ENCODE measurements around the gene CSRP3.

The CSRP3 gene

GRCh38 chr11:19199048-19199447 is 2.7 kb downstream of the CSRP3 start:
- Histone ChIP-seq H3K9me3 (replicated peaks in 1 of 11) (no peaks in the 10 kb centered on the region; a peak in 1 of 22 replicates), H3K4me3 (no peak overlapping the region), H3K4me2 (no peak overlapping the region), H3K4me1 (peaks cover 0 to 7% (median 3%) of the 10 kb centered on the region in 10 experiments; a peak in 3 of 20 replicates), H3K27me3 (no peaks in the 10 kb centered on the region), H4K20me1 (no peaks in the 10 kb centered on the region), H3K36me3 (no peaks in the 10 kb centered on the region), H3K27ac (no peak overlapping the region), H3K9ac (no peak overlapping the region)
- no peak for TF ChIP-seq Cebpa-rat (IDR thresholded peaks at IDR 0.05)

GRCh38 chr11:19196432-19196831 is 5.4 kb downstream of the CSRP3 start:
- H3K4me1 ChIP-seq, result peaks cover 0 to 7% (median 3%) of the 10 kb centered on the region in 10 experiments; a peak in 3 of 20 replicates
- no peak overlapping the region for H3K27ac ChIP-seq
- H4K20me1 ChIP-seq, result no peaks in the 10 kb centered on the region
- H3K36me3 ChIP-seq, result no peaks in the 10 kb centered on the region
- H3K27me3 ChIP-seq, result no peaks in the 10 kb centered on the region
- no peak overlapping the region for H3K4me3 ChIP-seq
- H3K9me3 ChIP-seq (replicated peaks in 1 of 11), result no peaks in the 10 kb centered on the region
- H3K4me2 ChIP-seq, result no peak overlapping the region
- TF ChIP-seq Cebpa-rat (IDR thresholded peaks at IDR 0.05), result no peak
- H3K9ac ChIP-seq, result no peak overlapping the region

GRCh38 chr11:19194620-19195308 is 7.0 kb downstream of the CSRP3 start:
- H3K4me2 ChIP-seq, result no peak overlapping the region
- TF ChIP-seq Cebpa-rat (IDR thresholded peaks at IDR 0.05), result no peak
- H3K27me3 ChIP-seq, result no peaks in the 10 kb centered on the region

GRCh38 chr11:19193916-19194315 is 7.9 kb downstream of the CSRP3 start:
- no peaks in the 10 kb centered on the region for H3K36me3 ChIP-seq
- H3K4me3 ChIP-seq, result no peak overlapping the region
- H4K20me1 ChIP-seq, result no peaks in the 10 kb centered on the region
- no peaks in the 10 kb centered on the region for H3K9me3 ChIP-seq (replicated peaks in 1 of 11)
- no peak for TF ChIP-seq Cebpa-rat (IDR thresholded peaks at IDR 0.05)
- no peaks in the 10 kb centered on the region for H3K4me1 ChIP-seq
- H3K27ac ChIP-seq, result no peak overlapping the region
- no peaks in the 10 kb centered on the region for H3K27me3 ChIP-seq
- no peak overlapping the region for H3K4me2 ChIP-seq
- H3K9ac ChIP-seq, result no peak overlapping the region

More at GRCh38 chr11:19194620-19195308, 7.0 kb downstream of the CSRP3 start:
- Histone ChIP-seq H3K36me3 (no peaks in the 10 kb centered on the region), H3K9me3 (replicated peaks in 1 of 11) (no peaks in the 10 kb centered on the region), H3K27ac (no peak overlapping the region), H3K4me1 (no peaks in the 10 kb centered on the region), H3K9ac (no peak overlapping the region), H4K20me1 (no peaks in the 10 kb centered on the region), H3K4me3 (no peak overlapping the region)

GRCh38 chr11:19191530-19192169 is 10.1 kb downstream of the CSRP3 start:
- H3K9ac ChIP-seq, result no peak overlapping the region
- H3K27me3 ChIP-seq, result no peaks in the 10 kb centered on the region
- no peak overlapping the region for H3K27ac ChIP-seq
- TF ChIP-seq Cebpa-rat (IDR thresholded peaks at IDR 0.05), result no peak
- H3K36me3 ChIP-seq, result no peaks in the 10 kb centered on the region
- H3K4me2 ChIP-seq, result no peak overlapping the region
- H3K4me3 ChIP-seq, result no peak overlapping the region
- H3K4me1 ChIP-seq, result no peaks in the 10 kb centered on the region
- no peaks in the 10 kb centered on the region for H3K9me3 ChIP-seq (replicated peaks in 1 of 11)
- H4K20me1 ChIP-seq, result no peaks in the 10 kb centered on the region

- no peak for TF ChIP-seq Cebpa-rat (IDR thresholded peaks at IDR 0.05)
- Histone ChIP-seq H3K36me3 (no peaks in the 10 kb centered on the region), H3K4me3 (no peak overlapping the region), H3K27me3 (no peaks in the 10 kb centered on the region), H3K9ac (no peak overlapping the region), H4K20me1 (no peaks in the 10 kb centered on the region; a peak in 1 of 22 replicates), H3K9me3 (replicated peaks in 1 of 11) (no peaks in the 10 kb centered on the region), H3K27ac (no peak overlapping the region), H3K4me1 (no peaks in the 10 kb centered on the region), H3K4me2 (no peak overlapping the region)
Observed at GRCh38 chr11:19187833-19188258, 13.9 kb downstream of the CSRP3 start.

GRCh38 chr11:19187114-19187832 is 14.5 kb downstream of the CSRP3 start:
- H3K36me3 ChIP-seq, result no peaks in the 10 kb centered on the region
- no peak overlapping the region for H3K4me2 ChIP-seq
- no peaks in the 10 kb centered on the region for H3K27me3 ChIP-seq
- H3K4me1 ChIP-seq, result 0 out of 20 replicates have a peak, but pooled peaks cover 0 to 2% (median 0%) of the 10 kb centered on the region in 10 experiments
- H3K4me3 ChIP-seq, result no peak overlapping the region
- H4K20me1 ChIP-seq, result no peaks in the 10 kb centered on the region; a peak in 1 of 22 replicates
- TF ChIP-seq Cebpa-rat (IDR thresholded peaks at IDR 0.05), result no peak
- H3K9me3 ChIP-seq (replicated peaks in 1 of 11), result no peaks in the 10 kb centered on the region
- no peak overlapping the region for H3K9ac ChIP-seq
- H3K27ac ChIP-seq, result no peak overlapping the region

- Histone ChIP-seq H3K9me3 (replicated peaks in 1 of 11) (no peaks in the 10 kb centered on the region), H3K27ac (no peak overlapping the region), H3K36me3 (no peaks in the 10 kb centered on the region), H3K4me1 (peaks cover 0 to 14% (median 0%) of the 10 kb centered on the region in 10 experiments; a peak in 4 of 20 replicates), H3K4me3 (no peak overlapping the region), H4K20me1 (no peaks in the 10 kb centered on the region; a peak in 2 of 22 replicates), H3K27me3 (no peaks in the 10 kb centered on the region), H3K4me2 (no peak overlapping the region), H3K9ac (no peak overlapping the region)
- no peak for TF ChIP-seq Cebpa-rat (IDR thresholded peaks at IDR 0.05)
Observed at GRCh38 chr11:19185516-19186052, 16.2 kb downstream of the CSRP3 start.

GRCh38 chr11:19185036-19185435 is 16.7 kb downstream of the CSRP3 start:
- no peak overlapping the region for H3K9ac ChIP-seq
- H3K9me3 ChIP-seq (replicated peaks in 1 of 11), result no peaks in the 10 kb centered on the region
- H4K20me1 ChIP-seq, result no peaks in the 10 kb centered on the region; a peak in 2 of 22 replicates
- H3K4me3 ChIP-seq, result no peak overlapping the region
- no peak for TF ChIP-seq Cebpa-rat (IDR thresholded peaks at IDR 0.05)
- H3K4me1 ChIP-seq, result peaks cover 0 to 14% (median 0%) of the 10 kb centered on the region in 10 experiments; a peak in 4 of 20 replicates
- H3K27ac ChIP-seq, result no peak overlapping the region
- H3K27me3 ChIP-seq, result no peaks in the 10 kb centered on the region
- H3K36me3 ChIP-seq, result peaks cover 0 to 5% (median 0%) of the 10 kb centered on the region in 11 experiments; a peak in 1 of 22 replicates
- H3K4me2 ChIP-seq, result no peak overlapping the region
